Muscle of arm (tissue), 14 donors: Measurements from ENCODE around the gene RAD9A. TPM values are rescaled to one million over a fixed set of nuclear protein-coding genes. Genes with fewer than 3 reads are reported as not detected.
A peak's percentile ranks its signal among the peaks of the same experiment; 100 is the strongest.

Source experiments
- DNase-seq: peaks from one replicate; pipeline ENCODE4 v3.0.0-alpha.2; 2013
- long read RNA-seq, 11 donors: transcript quantifications; one replicate each; lab custom pipeline, GENCODE V29; 2026
- polyA plus RNA-seq, 12 donors: library from polyadenylated mRNA; unstranded; fragments of 120-200 nt; gene quantifications; one replicate each; pipeline ENCODE4 v1.2.1, GENCODE V29; 2013; ENCODE audit not compliant: insufficient read length in 12 of 12

Gene RAD9A
- 10 to 100 TPM in 3 of 12 donors, 1 to 10 TPM in 8, not detected in 1; 6.6 to 34.1 (median 8.0) TPM for polyA plus RNA-seq
- long read RNA-seq, donor 1, partial matches to known transcripts, result 290 of 504 reads
- long read RNA-seq, donor 1, other reads (novel, unspliced or antisense), result 210 of 504 reads
- long read RNA-seq, donor 2, partial matches to known transcripts, result 0 of 2 reads
- long read RNA-seq, donor 2, other reads (novel, unspliced or antisense), result 0 of 2 reads
- long read RNA-seq, donor 3, partial matches to known transcripts, result 7 of 21 reads
- long read RNA-seq, donor 3, other reads (novel, unspliced or antisense), result 13 of 21 reads
- long read RNA-seq, donor 4, partial matches to known transcripts, result 0 of 1 reads
- long read RNA-seq, donor 4, other reads (novel, unspliced or antisense), result 0 of 1 reads
- long read RNA-seq, donor 5, result 0 reads
- long read RNA-seq, donor 6, partial matches to known transcripts, result 18 of 47 reads
- long read RNA-seq, donor 6, other reads (novel, unspliced or antisense), result 29 of 47 reads
- long read RNA-seq, donor 7, partial matches to known transcripts, result 0 of 1 reads
- long read RNA-seq, donor 7, other reads (novel, unspliced or antisense), result 0 of 1 reads
- long read RNA-seq, donor 8, result 0 reads
- long read RNA-seq, donor 9, result 0 reads
- long read RNA-seq, donor 10, partial matches to known transcripts, result 0 of 2 reads
- long read RNA-seq, donor 10, other reads (novel, unspliced or antisense), result 0 of 2 reads
- long read RNA-seq, donor 11, partial matches to known transcripts, result 0 of 2 reads
- long read RNA-seq, donor 11, other reads (novel, unspliced or antisense), result 0 of 2 reads

- DNase-seq, result peak; percentile 96
Observed at GRCh38 chr11:67391304-67392182, at the start of gene RAD9A. TSS of gene RAD9A (plus strand) at chr11:67391986. CDS start at chr11:67392045, 59 bp downstream.

- DNase-seq, result no peak
Observed at GRCh38 chr11:67344264-67344663, 47.5 kb upstream of the RAD9A start.

GRCh38 chr11:67345247-67345919 lies 46.4 kb upstream of the RAD9A start:
- DNase-seq, result no peak

GRCh38 chr11:67345920-67346819 lies 45.6 kb upstream of the RAD9A start:
- no peak for DNase-seq

- no peak for DNase-seq
Observed at GRCh38 chr11:67347964-67348749, 43.6 kb upstream of the RAD9A start.

- no peak for DNase-seq
Observed at GRCh38 chr11:67349036-67349435, 42.8 kb upstream of the RAD9A start.

GRCh38 chr11:67349457-67349856 lies 42.3 kb upstream of the RAD9A start:
- no peak for DNase-seq

GRCh38 chr11:67349928-67350465 lies 41.8 kb upstream of the RAD9A start:
- DNase-seq, result no peak

- peak; percentile 82 for DNase-seq
Observed at GRCh38 chr11:67351275-67352005, 40.3 kb upstream of the RAD9A start.

GRCh38 chr11:67352546-67353316 lies 39.1 kb upstream of the RAD9A start:
- no peak for DNase-seq

GRCh38 chr11:67353317-67354074 lies 38.3 kb upstream of the RAD9A start, which contains the start of gene POLD4:
TSS of gene POLD4 (minus strand) at chr11:67353546. CDS start at chr11:67353399, 147 bp downstream.
- DNase-seq, result peak; percentile 94

GRCh38 chr11:67354075-67355022 lies 37.4 kb upstream of the RAD9A start:
- no peak for DNase-seq

GRCh38 chr11:67355023-67355793 lies 36.6 kb upstream of the RAD9A start:
- no peak for DNase-seq

- DNase-seq, result no peak
Observed at GRCh38 chr11:67355794-67356386, 35.9 kb upstream of the RAD9A start.
